Measurements from ENCODE around the gene PICK1.

PICK1 gene

GRCh38 chr22:38073150-38074130 is 16.2 kb downstream of the PICK1 start:
- H3K4me3 ChIP-seq (replicated peaks in 1 of 2; ENCODE audit: low read depth in 2 of 2, low read length in 2 of 2): no peak overlapping the region
- DNase-seq (ENCODE audit: low read depth in 2 of 2): no peak
- no peak for TF ChIP-seq CTCF (IDR thresholded peaks at IDR 0.05; ENCODE audit: low read depth, low read length)

GRCh38 chr22:38074181-38075104 is 17.2 kb downstream of the PICK1 start:
- peak; percentile 62 for TF ChIP-seq CTCF (IDR thresholded peaks at IDR 0.05; ENCODE audit: low read depth, low read length)
- H3K4me3 ChIP-seq (replicated peaks in 1 of 2; ENCODE audit: low read depth in 2 of 2, low read length in 2 of 2): no peak overlapping the region
- peak; percentile 36 to 65 for DNase-seq (ENCODE audit: low read depth in 2 of 2)

GRCh38 chr22:38075105-38075825 is 18.1 kb downstream of the PICK1 start:
- no peak for TF ChIP-seq CTCF (IDR thresholded peaks at IDR 0.05; ENCODE audit: low read depth, low read length)
- no peak overlapping the region for H3K4me3 ChIP-seq (replicated peaks in 1 of 2; ENCODE audit: low read depth in 2 of 2, low read length in 2 of 2)
- no peak for DNase-seq (ENCODE audit: low read depth in 2 of 2)

GRCh38 chr22:38075961-38076360 is 18.8 kb downstream of the PICK1 start:
- no peak for TF ChIP-seq CTCF (IDR thresholded peaks at IDR 0.05; ENCODE audit: low read depth, low read length)
- no peak for DNase-seq (ENCODE audit: low read depth in 2 of 2)
- no peak overlapping the region for H3K4me3 ChIP-seq (replicated peaks in 1 of 2; ENCODE audit: low read depth in 2 of 2, low read length in 2 of 2)

GRCh38 chr22:38077096-38077495 is 19.9 kb downstream of the PICK1 start:
- no peak for TF ChIP-seq CTCF (IDR thresholded peaks at IDR 0.05; ENCODE audit: low read depth, low read length)

GRCh38 chr22:38077595-38077994 is 20.4 kb downstream of the PICK1 start:
- H3K4me3 ChIP-seq (replicated peaks in 1 of 2; ENCODE audit: low read depth in 2 of 2, low read length in 2 of 2): no peak overlapping the region
- no peak for DNase-seq (ENCODE audit: low read depth in 2 of 2)
- TF ChIP-seq CTCF (IDR thresholded peaks at IDR 0.05; ENCODE audit: low read depth, low read length): no peak

More at GRCh38 chr22:38077096-38077495, 19.9 kb downstream of the PICK1 start:
- no peak for DNase-seq (ENCODE audit: low read depth in 2 of 2)
- H3K4me3 ChIP-seq (replicated peaks in 1 of 2; ENCODE audit: low read depth in 2 of 2, low read length in 2 of 2): no peak overlapping the region

Data from cardiac fibroblast (primary cell).